AG20443 (cell line): Measurements from ENCODE around the gene TGFBR3.

Experiments used
- DNase-seq: peaks from one replicate; pipeline ENCODE4 v3.0.0; 2012; ENCODE audit warnings: low spot score, mixed read lengths

TGFBR3 gene

GRCh38 chr1:91708691-91709090 lies 177.3 kb downstream of the TGFBR3 start:
- DNase-seq: no peak

GRCh38 chr1:91707890-91708218 lies 178.1 kb downstream of the TGFBR3 start:
- no peak for DNase-seq

- DNase-seq: no peak
These were observed 178.6 kb downstream of the TGFBR3 start for GRCh38 chr1:91707114-91707889.

- no peak for DNase-seq
These were observed 179.6 kb downstream of the TGFBR3 start for GRCh38 chr1:91706140-91706957.

- no peak for DNase-seq
These were observed 181.2 kb downstream of the TGFBR3 start for GRCh38 chr1:91704746-91705145.

- DNase-seq: no peak
These were observed 182.9 kb downstream of the TGFBR3 start for GRCh38 chr1:91703095-91703494.

GRCh38 chr1:91701472-91701869 lies 184.5 kb downstream of the TGFBR3 start:
- peak; percentile 37 for DNase-seq

GRCh38 chr1:91700771-91701471 lies 185.0 kb downstream of the TGFBR3 start:
- DNase-seq: peak; percentile 43

GRCh38 chr1:91700332-91700731 lies 185.6 kb downstream of the TGFBR3 start:
- DNase-seq: peak; percentile 71

GRCh38 chr1:91699339-91699974 lies 186.5 kb downstream of the TGFBR3 start:
- DNase-seq: peak; percentile 83

GRCh38 chr1:91697861-91698260 lies 188.1 kb downstream of the TGFBR3 start:
- peak; percentile 15 for DNase-seq

GRCh38 chr1:91697416-91697815 lies 188.5 kb downstream of the TGFBR3 start:
- no peak for DNase-seq

- DNase-seq: no peak
These were observed 189.6 kb downstream of the TGFBR3 start for GRCh38 chr1:91696321-91696720.

GRCh38 chr1:91693557-91693956 lies 192.4 kb downstream of the TGFBR3 start:
- DNase-seq: peak; percentile 86

GRCh38 chr1:91691525-91691924 lies 194.4 kb downstream of the TGFBR3 start:
- no peak for DNase-seq

- no peak for DNase-seq
These were observed 196.1 kb downstream of the TGFBR3 start for GRCh38 chr1:91689641-91690481.

- no peak for DNase-seq
These were observed 198.5 kb downstream of the TGFBR3 start for GRCh38 chr1:91687452-91687851.

GRCh38 chr1:91685994-91686393 lies 200.0 kb downstream of the TGFBR3 start:
- DNase-seq: peak; percentile 30

- peak; percentile 37 for DNase-seq
These were observed 201.3 kb downstream of the TGFBR3 start for GRCh38 chr1:91684481-91685196.

GRCh38 chr1:91683598-91683951 lies 202.4 kb downstream of the TGFBR3 start:
- peak; percentile 27 for DNase-seq
